ENCODE results near the gene TFF1.

Gene TFF1

DNA sequence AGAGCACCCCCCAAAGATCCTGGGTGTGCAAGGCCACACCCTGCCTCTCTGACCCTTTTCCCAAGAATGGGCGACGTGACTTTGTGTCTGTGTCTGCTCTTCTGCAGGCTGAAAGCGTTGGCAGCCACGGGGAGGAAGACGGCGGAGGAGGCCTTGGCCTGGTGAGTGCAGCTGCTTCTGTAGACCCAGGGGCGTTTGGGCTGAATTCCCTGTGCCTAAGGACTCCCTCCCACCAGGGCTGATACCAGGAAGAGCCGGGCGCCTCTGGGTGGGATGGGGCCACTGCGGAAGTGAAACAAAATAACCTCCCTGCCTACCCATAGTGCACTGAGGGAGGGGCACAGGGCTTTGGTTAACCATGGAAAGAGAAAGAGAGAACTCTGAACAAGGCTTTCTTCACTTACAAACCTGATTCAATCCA is 39.9 kb upstream of the TFF1 start:
- Mint-ChIP-seq H3K9me3 (peaks cover 10% of the 10 kb centered on the region), H3K27me3 (no peaks in the 10 kb centered on the region), H3K4me1 (peaks cover 53% of the 10 kb centered on the region), H3K36me3 (peaks cover 53% of the 10 kb centered on the region), H3K27ac (peak overlapping the region; percentile 87), H3K4me3 (peak overlapping the region; percentile 98)
- CTCF ChIA-PET, result interaction anchor here (4.7 kb wide), 1 partner anchor 25 kb away, joined by 25 read pairs; no protein-coding TSS in a partner anchor
- peak; percentile 79 for DNase-seq

DNA sequence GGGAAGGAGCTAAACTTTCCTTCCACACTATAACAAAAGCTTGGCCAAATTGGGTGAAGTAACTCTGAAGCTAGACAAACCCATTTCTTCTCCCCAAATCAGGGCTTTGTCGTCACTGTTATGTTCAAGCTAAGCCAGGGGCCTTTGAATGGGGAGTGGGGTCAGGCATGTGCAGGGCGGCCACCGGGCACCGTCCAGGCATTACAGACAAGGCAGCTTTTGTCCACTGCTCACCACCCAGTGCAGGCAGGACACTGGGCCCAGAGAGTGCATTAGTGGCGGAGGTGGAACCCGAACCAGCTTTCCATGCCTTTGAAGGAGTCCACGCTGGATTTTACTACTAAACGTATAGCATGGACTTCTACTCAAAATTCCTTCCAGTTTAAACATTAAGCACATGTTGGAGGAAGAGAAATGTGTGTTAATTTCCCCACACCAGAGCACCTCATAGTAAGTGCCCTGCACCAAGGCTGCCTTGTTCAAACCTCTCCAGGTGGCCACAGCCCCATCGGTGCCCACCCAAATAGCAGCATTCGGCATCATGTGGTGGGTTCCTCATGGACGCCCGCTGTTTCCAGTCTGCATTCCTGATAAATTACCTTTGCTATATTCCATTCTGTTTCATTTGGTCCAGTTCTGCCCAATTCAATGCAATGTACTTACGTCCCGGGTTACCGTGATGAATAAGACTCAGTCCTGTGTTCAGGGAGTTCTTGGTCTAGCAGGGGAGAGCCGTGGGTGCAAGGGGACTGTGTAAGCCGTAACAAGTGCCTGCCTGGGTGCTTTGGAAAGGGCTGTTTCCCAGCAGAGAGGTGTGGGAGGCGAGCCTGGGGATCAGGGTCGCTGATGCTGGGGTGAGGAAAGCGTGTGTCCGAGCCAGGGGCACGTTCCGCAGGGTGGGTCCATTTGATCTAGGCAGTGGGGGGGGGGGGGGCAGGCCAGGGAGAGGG is 39.0 kb upstream of the TFF1 start:
- H3K27me3 Mint-ChIP-seq, result no peaks in the 10 kb centered on the region
- CTCF ChIA-PET, result interaction anchor here (0.8 to 4.7 kb wide), 11 partner anchors 10 to 67 kb away, joined by 3 to 25 read pairs (median 5); no protein-coding TSS in a partner anchor
- DNase-seq, result no peak

DNA sequence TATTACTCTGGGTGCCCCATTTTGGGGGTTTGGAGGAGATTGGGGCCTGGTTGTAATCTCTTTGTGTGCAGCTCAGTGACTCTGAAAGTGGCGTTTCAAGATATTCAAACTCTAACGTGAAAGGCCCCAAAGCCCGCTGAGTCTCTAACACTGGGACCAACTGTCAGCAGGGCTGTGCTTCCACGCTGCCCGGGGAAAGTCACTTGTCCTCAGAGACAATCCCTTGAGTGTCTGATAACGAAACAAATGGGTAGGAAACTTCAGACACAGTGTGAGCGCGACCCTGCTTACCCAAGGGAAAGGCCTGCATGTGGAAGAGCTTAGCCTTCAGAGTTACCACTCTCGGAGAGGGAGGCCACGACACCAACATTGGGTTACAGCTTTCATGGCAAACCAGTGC is 38.2 kb upstream of the TFF1 start:
- peak; percentile 50 for DNase-seq
- Mint-ChIP-seq H3K4me3 (peak overlapping the region; percentile 98), H3K4me1 (peaks cover 56% of the 10 kb centered on the region), H3K27me3 (no peaks in the 10 kb centered on the region), H3K36me3 (peaks cover 48% of the 10 kb centered on the region), H3K9me3 (peaks cover 10% of the 10 kb centered on the region), H3K27ac (peak overlapping the region; percentile 87)
- CTCF ChIA-PET, result interaction anchor here (0.8 to 4.7 kb wide), 15 partner anchors 10 to 67 kb away, joined by 3 to 25 read pairs (median 5); no protein-coding TSS in a partner anchor

More for the DNA sequence above, 39.0 kb upstream of the TFF1 start:
- Mint-ChIP-seq H3K9me3 (peaks cover 10% of the 10 kb centered on the region), H3K4me3 (peak overlapping the region; percentile 98), H3K36me3 (peaks cover 53% of the 10 kb centered on the region), H3K27ac (peak overlapping the region; percentile 87), H3K4me1 (peaks cover 59% of the 10 kb centered on the region)

DNA sequence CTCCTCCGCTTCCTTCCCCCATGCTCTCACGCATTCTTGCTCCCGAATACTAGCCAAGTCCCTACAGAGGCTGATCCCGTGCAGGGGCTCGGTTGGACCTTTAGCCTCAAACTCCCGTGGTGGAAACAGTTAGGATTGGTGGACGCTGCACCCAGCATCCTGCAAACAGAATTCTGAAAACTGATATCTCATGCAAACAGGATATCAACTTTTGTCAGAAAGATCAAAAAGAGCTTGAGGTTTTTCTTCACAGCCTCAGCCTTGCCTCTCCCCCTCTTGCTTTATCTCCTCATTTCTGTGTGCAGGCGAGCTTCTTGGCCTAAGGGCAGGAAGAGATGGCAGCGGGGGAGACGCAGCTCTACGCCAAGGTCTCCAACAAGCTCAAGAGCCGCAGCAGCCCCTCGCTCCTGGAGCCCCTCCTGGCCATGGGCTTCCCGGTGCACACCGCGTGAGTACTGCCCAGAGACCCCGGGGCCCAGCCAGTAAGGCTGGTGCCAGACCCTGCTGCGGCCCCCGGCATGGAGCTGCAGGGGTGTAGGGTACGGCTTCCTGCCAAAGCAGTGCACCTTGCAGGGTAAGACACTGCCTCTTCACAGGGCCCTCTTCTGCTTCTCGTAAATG is 37.4 kb upstream of the TFF1 start, which contains the start of gene UBASH3A:
Gene UBASH3A (plus strand): TSS at position 292 of the 621 bp plus-strand sequence. CDS start 44 bp downstream, at position 336.
- peak; percentile 76 for DNase-seq
- no peaks in the 10 kb centered on the region for H3K27me3 Mint-ChIP-seq
- CTCF ChIA-PET, result interaction anchor here (0.9 to 4.7 kb wide), 13 partner anchors 9 to 93 kb away, joined by 3 to 25 read pairs (median 5); no protein-coding TSS in a partner anchor
- peaks cover 10% of the 10 kb centered on the region for H3K9me3 Mint-ChIP-seq
- H3K27ac Mint-ChIP-seq, result peak within 1 kb of the TSS; percentile 87
- peak within 1 kb of the TSS; percentile 98 for H3K4me3 Mint-ChIP-seq
- peaks cover 59% of the 10 kb centered on the region for H3K4me1 Mint-ChIP-seq
- H3K36me3 Mint-ChIP-seq, result peaks cover 42% of the 10 kb centered on the region

DNA sequence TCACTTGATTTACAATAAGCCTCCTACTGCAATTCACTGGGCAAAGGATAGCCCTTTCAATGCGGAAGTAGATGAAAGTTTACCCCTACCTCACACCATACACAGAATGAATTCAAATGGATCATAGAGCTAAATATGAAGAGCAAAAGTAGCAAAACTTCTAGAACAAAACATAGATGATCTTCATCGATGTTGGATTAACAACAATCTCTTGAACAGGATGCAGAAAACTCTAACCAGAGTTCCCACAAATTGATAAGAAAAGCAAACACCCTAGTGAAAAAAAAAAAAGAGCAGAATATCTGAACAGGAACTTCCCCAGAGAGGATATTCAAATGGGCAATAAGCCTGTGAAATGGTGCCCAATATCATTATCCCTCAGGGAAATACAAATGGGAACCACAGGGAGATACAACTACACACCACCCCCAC is 35.5 kb upstream of the TFF1 start:
- DNase-seq, result no peak
- Mint-ChIP-seq H3K9me3 (peaks cover 10% of the 10 kb centered on the region), H3K36me3 (peaks cover 35% of the 10 kb centered on the region), H3K4me3 (peak overlapping the region; percentile 1), H3K27ac (peak overlapping the region; percentile 46), H3K27me3 (no peaks in the 10 kb centered on the region), H3K4me1 (peaks cover 60% of the 10 kb centered on the region)
- CTCF ChIA-PET, result interaction anchor here (0.6 to 4.7 kb wide), 4 partner anchors 14 to 338 kb away, joined by 3 to 25 read pairs (median 4); no protein-coding TSS in a partner anchor

DNA sequence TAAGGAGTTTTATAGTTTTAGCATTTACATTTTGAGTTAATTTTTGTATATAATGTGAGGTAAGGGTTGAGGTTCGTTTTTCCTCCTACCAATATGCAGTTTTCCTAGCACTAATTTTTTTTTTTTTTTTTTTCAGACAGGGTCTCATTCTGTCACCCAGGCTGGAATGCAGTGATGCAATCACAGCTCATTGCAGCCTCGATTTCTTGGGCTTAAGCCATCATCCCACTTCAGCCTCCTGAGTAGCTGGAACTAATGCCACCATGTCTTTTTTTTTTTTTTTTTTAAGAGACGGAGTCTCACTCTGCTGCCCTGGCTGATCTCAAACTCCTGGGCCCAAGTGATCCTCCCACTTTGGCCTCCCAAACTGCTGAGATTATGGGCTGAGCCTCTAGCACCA is 34.8 kb upstream of the TFF1 start:
- H3K9me3 Mint-ChIP-seq, result peaks cover 10% of the 10 kb centered on the region
- H3K36me3 Mint-ChIP-seq, result peaks cover 28% of the 10 kb centered on the region
- no peak overlapping the region for H3K27ac Mint-ChIP-seq
- DNase-seq, result no peak
- H3K4me1 Mint-ChIP-seq, result peaks cover 53% of the 10 kb centered on the region
- no peak overlapping the region for H3K4me3 Mint-ChIP-seq
- CTCF ChIA-PET, result interaction anchor here (0.6 to 0.9 kb wide), 3 partner anchors 15 to 339 kb away, joined by 3 to 4 read pairs (median 4); no protein-coding TSS in a partner anchor
- no peaks in the 10 kb centered on the region for H3K27me3 Mint-ChIP-seq

DNA sequence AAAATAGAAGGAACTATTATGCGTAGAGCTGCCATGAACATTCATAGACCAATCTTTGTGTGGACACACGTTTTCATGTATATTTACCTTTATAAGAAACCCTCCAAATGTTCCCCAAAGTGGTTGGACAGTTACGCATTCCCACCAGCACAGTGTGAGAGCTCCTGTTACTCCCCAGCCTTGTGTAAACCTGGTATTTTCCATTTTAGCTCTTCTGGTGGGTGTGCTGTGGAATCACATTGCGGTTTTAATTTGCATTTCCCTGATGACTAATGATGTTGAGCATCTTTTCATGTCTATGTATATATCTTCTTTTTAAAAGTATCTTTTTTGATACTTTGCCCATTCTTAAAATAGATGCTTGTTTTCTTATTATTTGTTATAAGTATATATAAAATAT is 34.2 kb upstream of the TFF1 start:
- CTCF ChIA-PET, result interaction anchor here (0.7 kb wide), 1 partner anchor 199 kb away, joined by 3 read pairs; no protein-coding TSS in a partner anchor
- DNase-seq, result no peak
- no peak overlapping the region for H3K27ac Mint-ChIP-seq
- peaks cover 10% of the 10 kb centered on the region for H3K9me3 Mint-ChIP-seq
- peaks cover 53% of the 10 kb centered on the region for H3K4me1 Mint-ChIP-seq
- no peak overlapping the region for H3K4me3 Mint-ChIP-seq
- H3K27me3 Mint-ChIP-seq, result no peaks in the 10 kb centered on the region
- peaks cover 25% of the 10 kb centered on the region for H3K36me3 Mint-ChIP-seq

DNA sequence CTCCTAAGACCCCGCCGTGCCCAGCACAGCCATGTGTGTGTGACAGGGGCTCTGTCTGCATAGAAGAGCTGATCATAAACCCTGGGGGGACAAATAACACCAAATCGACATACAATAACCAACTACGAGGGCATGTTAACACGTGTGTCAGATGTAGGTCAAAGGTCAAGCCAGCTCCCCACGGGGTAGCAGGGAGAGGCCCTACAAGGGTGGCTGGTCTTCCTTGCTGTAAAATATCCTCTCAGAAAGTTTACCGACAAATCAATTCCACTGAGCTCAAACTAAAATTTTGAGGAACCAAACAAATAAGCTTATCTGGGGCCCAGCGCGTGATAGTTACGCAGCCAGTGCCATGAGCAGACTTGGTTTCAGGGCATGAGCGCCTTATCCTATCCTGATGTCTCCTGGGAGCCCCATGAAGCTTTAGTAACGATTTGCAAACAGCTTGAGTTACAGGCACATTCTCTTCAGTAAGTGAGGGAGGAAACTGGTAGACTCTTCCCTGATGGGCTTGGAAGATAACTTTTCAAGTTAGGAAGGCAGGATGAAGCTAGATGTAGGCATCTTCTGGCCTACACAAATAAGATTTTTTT is 32.2 kb upstream of the TFF1 start:
- Mint-ChIP-seq H3K4me3 (no peak overlapping the region), H3K27me3 (peaks cover 9% of the 10 kb centered on the region), H3K9me3 (peaks cover 10% of the 10 kb centered on the region), H3K27ac (peak overlapping the region; percentile 9), H3K4me1 (peaks cover 59% of the 10 kb centered on the region), H3K36me3 (peaks cover 19% of the 10 kb centered on the region)
- CTCF ChIA-PET, result interaction anchor here (1.1 to 1.8 kb wide), 4 partner anchors 11 to 140 kb away, joined by 3 to 6 read pairs (median 4); no protein-coding TSS in a partner anchor
- no peak for DNase-seq

DNA sequence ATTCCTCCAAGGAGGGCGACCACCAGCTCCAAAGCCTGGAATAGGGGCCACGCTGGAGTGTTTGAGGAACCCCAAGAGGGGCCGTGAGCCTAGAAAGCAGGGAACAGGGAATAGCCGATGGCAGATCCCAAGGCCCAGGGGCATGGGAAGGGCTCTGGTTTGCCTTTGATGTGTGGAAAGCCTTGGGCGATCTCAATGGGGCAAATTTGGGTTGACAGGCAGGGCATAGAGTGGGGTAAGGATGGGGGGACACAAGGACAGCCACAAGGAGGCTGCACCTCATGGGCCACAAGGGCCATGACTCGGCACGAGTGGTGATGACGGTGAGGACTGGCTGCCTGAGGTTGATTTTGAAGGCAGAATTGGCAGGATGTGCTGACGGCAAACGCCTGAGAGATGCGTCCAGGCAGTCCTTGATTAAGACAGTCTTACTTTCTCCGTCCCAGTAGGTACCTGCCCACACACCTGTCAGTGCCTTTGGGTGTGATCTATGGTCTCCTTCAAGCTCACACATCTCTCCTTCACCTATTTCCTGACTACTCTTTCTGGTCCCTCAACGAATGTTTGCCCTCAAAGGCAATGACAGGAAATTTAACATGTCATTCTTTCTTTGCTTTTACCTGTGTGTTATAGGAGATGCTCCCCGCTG is 31.5 kb upstream of the TFF1 start:
- peaks cover 60% of the 10 kb centered on the region for H3K4me1 Mint-ChIP-seq
- CTCF ChIA-PET, result interaction anchor here (1.1 to 1.8 kb wide), 4 partner anchors 10 to 139 kb away, joined by 3 to 6 read pairs (median 4); no protein-coding TSS in a partner anchor
- H3K36me3 Mint-ChIP-seq, result peaks cover 19% of the 10 kb centered on the region
- no peak for DNase-seq
- peaks cover 10% of the 10 kb centered on the region for H3K9me3 Mint-ChIP-seq
- H3K27ac Mint-ChIP-seq, result no peak overlapping the region
- H3K27me3 Mint-ChIP-seq, result peaks cover 9% of the 10 kb centered on the region
- H3K4me3 Mint-ChIP-seq, result no peak overlapping the region

DNA sequence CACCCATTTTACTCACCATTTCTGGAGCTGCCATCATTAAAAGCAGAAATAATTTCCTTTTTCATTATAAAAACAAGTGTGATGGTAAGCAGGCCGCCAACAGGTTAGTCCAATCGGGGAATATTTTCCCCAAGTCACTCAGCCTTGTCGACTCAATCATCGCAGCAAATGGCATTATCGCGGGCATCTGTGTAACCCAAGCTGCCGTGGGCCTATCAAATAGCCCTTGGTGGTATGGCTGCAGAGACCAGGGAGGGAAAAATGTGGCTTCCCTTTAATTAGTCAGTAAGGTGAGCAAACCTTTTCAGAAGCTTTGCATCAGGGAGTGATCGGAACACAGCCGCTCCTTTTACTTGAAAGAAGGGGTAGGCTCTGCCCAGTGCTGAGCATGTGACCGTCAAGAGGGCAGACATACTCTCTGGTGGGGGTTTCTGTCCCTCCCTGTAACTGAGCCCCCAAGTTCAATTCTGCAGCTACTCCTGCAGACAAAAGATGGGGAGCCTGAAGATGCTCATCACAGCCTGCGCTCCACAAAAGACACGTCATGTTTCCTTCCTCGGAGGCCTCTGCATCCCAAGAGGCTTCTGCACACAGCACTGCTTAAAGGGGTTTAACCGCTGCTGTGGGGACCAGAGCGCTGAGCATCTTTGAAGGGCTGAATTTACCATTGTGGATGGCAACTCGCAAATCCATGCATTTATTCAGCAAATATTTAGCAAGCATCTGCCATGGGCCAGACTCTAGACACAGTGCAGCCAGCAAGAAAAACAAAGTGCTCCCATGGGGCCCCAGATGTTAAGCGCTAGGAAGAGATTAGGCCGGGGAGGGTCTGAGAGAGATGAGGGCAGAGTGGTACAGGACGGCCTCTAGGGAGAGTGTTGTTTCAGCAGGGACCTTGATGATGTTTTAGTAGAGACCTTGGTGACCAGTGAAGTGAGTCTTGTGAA is 30.7 kb upstream of the TFF1 start:
- peaks cover 8% of the 10 kb centered on the region for H3K9me3 Mint-ChIP-seq
- CTCF ChIA-PET, result interaction anchor here (1.1 kb wide), 1 partner anchor 16 kb away, joined by 4 read pairs; no protein-coding TSS in a partner anchor
- H3K36me3 Mint-ChIP-seq, result peaks cover 19% of the 10 kb centered on the region
- no peak overlapping the region for H3K4me3 Mint-ChIP-seq
- peaks cover 9% of the 10 kb centered on the region for H3K27me3 Mint-ChIP-seq
- no peak overlapping the region for H3K27ac Mint-ChIP-seq
- no peak for DNase-seq
- H3K4me1 Mint-ChIP-seq, result peaks cover 61% of the 10 kb centered on the region

DNA sequence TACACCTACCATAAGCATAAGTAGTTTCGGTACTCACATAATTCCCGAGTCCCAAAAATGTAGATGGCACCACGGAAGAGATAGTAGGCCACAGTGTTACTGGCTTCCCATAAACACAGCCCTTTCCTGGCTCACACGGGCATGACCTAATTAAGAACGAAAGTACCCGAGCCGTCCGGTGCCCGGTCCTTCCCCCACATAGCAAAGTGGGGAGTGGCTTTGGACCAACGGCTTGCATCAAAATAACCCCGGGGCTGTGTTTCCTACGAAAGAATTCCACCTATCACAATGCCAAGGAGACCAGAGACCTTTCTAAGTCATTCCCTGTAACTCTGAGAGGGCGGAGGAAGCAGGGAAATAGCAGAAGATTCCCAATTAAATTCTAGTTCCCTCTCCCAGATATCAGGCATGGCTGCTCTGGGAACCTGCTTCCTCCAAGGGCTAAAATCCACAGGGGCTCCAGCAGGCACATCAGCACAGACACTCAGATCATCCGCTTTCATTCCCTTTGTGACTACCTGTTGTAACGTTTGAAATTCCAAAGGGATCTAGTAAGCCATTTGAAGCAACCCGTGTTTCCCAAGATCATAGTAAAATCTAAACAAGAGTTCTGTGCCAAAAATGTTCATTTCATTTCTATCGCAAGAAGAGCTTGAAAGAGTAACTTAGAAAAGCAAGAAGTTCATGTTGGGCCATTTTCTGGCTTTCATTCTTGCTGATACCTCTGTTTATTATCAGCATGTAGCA is 29.7 kb upstream of the TFF1 start, which contains the start of gene TMPRSS3:
Gene TMPRSS3 (minus strand): TSS at position 148 of the 747 bp plus-strand sequence. CDS start 635 bp downstream, outside the sequence.
- Mint-ChIP-seq H3K27ac (no peak within 1 kb of the TSS), H3K9me3 (no peaks in the 10 kb centered on the region), H3K4me3 (no peak within 1 kb of the TSS), H3K36me3 (peaks cover 14% of the 10 kb centered on the region), H3K4me1 (peaks cover 63% of the 10 kb centered on the region), H3K27me3 (peaks cover 9% of the 10 kb centered on the region)
- CTCF ChIA-PET, result interaction anchor here (1.1 kb wide), 1 partner anchor 15 kb away, joined by 4 read pairs; no protein-coding TSS in a partner anchor
- DNase-seq, result no peak

DNA sequence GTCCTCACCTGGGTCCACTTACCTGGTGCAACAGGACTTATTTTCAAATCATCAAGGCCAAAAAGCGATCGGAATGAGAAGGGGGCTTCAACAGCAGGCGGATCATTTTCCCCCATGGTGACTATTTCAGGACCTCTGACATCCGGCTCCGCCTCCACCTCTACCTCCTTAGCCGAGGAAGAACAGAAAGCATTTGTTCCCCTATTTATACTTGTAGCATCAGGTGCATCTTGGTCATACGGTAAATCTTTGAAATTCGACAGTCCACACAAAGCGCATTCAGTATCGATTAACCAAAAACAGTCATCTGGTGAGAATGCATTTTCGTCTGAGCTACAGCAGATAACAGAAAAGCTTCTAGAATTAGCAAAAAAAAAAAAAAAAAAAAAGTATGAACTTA is 29.0 kb upstream of the TFF1 start:
- Mint-ChIP-seq H3K9me3 (no peaks in the 10 kb centered on the region), H3K27me3 (peaks cover 9% of the 10 kb centered on the region), H3K27ac (no peak overlapping the region), H3K4me1 (peaks cover 65% of the 10 kb centered on the region), H3K36me3 (peaks cover 16% of the 10 kb centered on the region), H3K4me3 (no peak overlapping the region)
- CTCF ChIA-PET, result no interaction called here
- no peak for DNase-seq
